GM12878 (cell line): ENCODE data around the gene EHD1. TPM values are rescaled to one million over a fixed set of nuclear protein-coding genes. Genes with fewer than 3 reads are reported as not detected.

ENCODE experiments used
- ATAC-seq: fragments of 200-7000 bp; cut with Tn5 transposase; 3 replicates; pipeline ENCODE4 v1.9.1; 2020; ENCODE audit warnings: mild to moderate bottlenecking, moderate library complexity
- BruUV-seq: library from RNA; stranded (reverse); fragments of 400-500 nt; replicated peaks from 2 replicates; lab custom pipeline; 2021; lab: Mats Ljungman, UMichigan
- CTCF ChIA-PET: fragments of 300-600 bp; sonication (Branson Sonifier 250); formaldehyde crosslinking; extraction: SDS; loops from one replicate; lab custom pipeline; 2021; ENCODE audit warnings: inconsistent platforms; lab: Yijun Ruan, JAX
- POLR2A ChIA-PET: fragments of 350-600 bp; formaldehyde crosslinking; extraction: SDS; loops from one replicate; lab custom pipeline; 2021; ENCODE audit warnings: inconsistent platforms; lab: Charles Lee
- RAD21 ChIA-PET: fragments of 300-600 bp; sonication (Branson Sonifier 250); formaldehyde crosslinking; loops from one replicate; lab custom pipeline; 2023; ENCODE audit warnings: antibody characterized with exemption; ENCODE audit not compliant: unreplicated experiment; lab: Charles Lee
- SMC1A ChIA-PET: fragments of 300-600 bp; sonication (Branson Sonifier 250); formaldehyde crosslinking; loops from one replicate; lab custom pipeline; 2023; ENCODE audit not compliant: unreplicated experiment, uncharacterized antibody; lab: Charles Lee
- DNase-seq: peaks from one replicate; pipeline ENCODE4 v3.0.0-alpha.2; 2011; ENCODE audit warnings: low read depth, low spot score
- FAIRE-seq: peaks from 3 replicates; lab custom pipeline; 2011; peaks lifted over from hg19 to GRCh38; lab: Jason Lieb, UNC
- H2AFZ ChIP-seq: 2 replicates; pipeline ENCODE4 v1.6.0; 2011; ENCODE audit warnings: low read depth, low read length, control low read depth; ENCODE audit not compliant: control insufficient read depth
- H3K27ac ChIP-seq: 2 replicates; pipeline ENCODE4 v1.5.1; 2011; ENCODE audit warnings: control low read depth; ENCODE audit not compliant: control insufficient read depth, insufficient read depth
- H3K27me3 ChIP-seq, 2 experiments: replicated peaks in 1 of 2; 2 replicates each; pipeline versions ENCODE4 v1.6.0 to v1.6.1; 2011; ENCODE audit warnings: low read length in 1 of 2; ENCODE audit not compliant: control insufficient read depth in 2 of 2, insufficient read depth in 2 of 2
- H3K36me3 ChIP-seq, 2 experiments: 2 replicates each; pipeline ENCODE4 v1.5.1; 2011; ENCODE audit warnings: low read length in 1 of 2; ENCODE audit not compliant: control insufficient read depth in 2 of 2, insufficient read depth in 2 of 2
- H3K4me1 ChIP-seq: 2 replicates; pipeline ENCODE4 v1.6.1; 2011; ENCODE audit warnings: mild to moderate bottlenecking, low read length, moderate library complexity, mixed read lengths; ENCODE audit not compliant: control insufficient read depth, insufficient read depth
- H3K4me2 ChIP-seq: 2 replicates; pipeline ENCODE4 v1.6.0; 2011; ENCODE audit warnings: control low read depth; ENCODE audit not compliant: control insufficient read depth, insufficient read depth
- H3K4me3 ChIP-seq: fragments of 200-600 bp; sonication (generic); 2 replicates; pipeline ENCODE4 v1.5.1; 2016
- H3K79me2 ChIP-seq: 2 replicates; pipeline ENCODE4 v1.6.0; 2011; ENCODE audit warnings: low read length; ENCODE audit not compliant: control insufficient read depth, insufficient read depth
- H3K9ac ChIP-seq: 2 replicates; pipeline ENCODE4 v1.8.0; 2011; ENCODE audit warnings: low read length, control low read depth, mixed read lengths; ENCODE audit not compliant: control insufficient read depth, insufficient read depth
- H3K9me3 ChIP-seq: replicated peaks from 3 replicates; pipeline ENCODE4 v1.5.1; 2011; ENCODE audit warnings: mild to moderate bottlenecking, low read length; ENCODE audit not compliant: control insufficient read depth, insufficient read depth
- H4K20me1 ChIP-seq: 2 replicates; pipeline ENCODE4 v1.6.0; 2011; ENCODE audit not compliant: control insufficient read depth, insufficient read depth
- EGR1 ChIP-seq, 2 experiments: IDR thresholded peaks; 1 replicate in 1 of 2; 2 replicates in 1 of 2; pipeline ENCODE4 v1.6.1; 2011 to 2012; ENCODE audit warnings: low read depth in 2 of 2, low read length in 2 of 2, borderline replicate concordance in 1 of 2, mild to moderate bottlenecking in 1 of 2, moderate library complexity in 1 of 2
- KLF5 ChIP-seq: fragments of 450-650 bp; IDR thresholded peaks from 2 replicates; pipeline ENCODE4 v1.6.1; 2014; ENCODE audit warnings: mild to moderate bottlenecking; ENCODE audit not compliant: partially characterized antibody
- NFIC ChIP-seq: IDR thresholded peaks from 2 replicates; pipeline ENCODE4 v1.6.1; 2012; ENCODE audit warnings: low read depth, mild to moderate bottlenecking, inconsistent platforms, low read length, moderate library complexity
- PBX3 ChIP-seq: IDR thresholded peaks from 2 replicates; pipeline ENCODE4 v1.6.1; 2011; ENCODE audit warnings: mild to moderate bottlenecking, low read depth, low read length, moderate library complexity; ENCODE audit not compliant: insufficient replicate concordance
- SKIL ChIP-seq: fragments of 450-650 bp; IDR thresholded peaks from 2 replicates; pipeline ENCODE4 v1.6.1; 2017; ENCODE audit warnings: mild to moderate bottlenecking, low read depth, inconsistent platforms; ENCODE audit not compliant: poor library complexity, severe bottlenecking
- SREBF2 ChIP-seq: IDR thresholded peaks from 2 replicates; pipeline ENCODE4 v1.6.1; 2012; ENCODE audit warnings: mild to moderate bottlenecking, low read length
- YY1 ChIP-seq: IDR thresholded peaks from 2 replicates; pipeline ENCODE4 v1.6.1; 2011; ENCODE audit warnings: low read depth, mild to moderate bottlenecking, low read length
- WGBS: methylation state at CpG from one replicate; pipeline ENCODE4 v1.1.6; 2016; ENCODE audit warnings: low lambda C conversion rate; ENCODE audit not compliant: insufficient replicate concordance, insufficient coverage; ENCODE audit errors: missing lambda C conversion rate; 5-methylcytosine and 5-hydroxymethylcytosine counted together
- in situ Hi-C: fragments of 300-500 bp; cut with MboI; formaldehyde crosslinking; loops from 9 replicates; pipeline ENCODE4 v1.14.3; 2018; ENCODE audit warnings: mixed read lengths
- intact Hi-C: fragments of 100-400 bp; cut with micrococcal nuclease; formaldehyde crosslinking; loops from one replicate; pipeline ENCODE4 v1.14.2; 2022; ENCODE audit not compliant: unreplicated experiment
- polyA plus RNA-seq, 11 experiments: library from polyadenylated mRNA; depleted of rRNA in 4 of 11; unstranded in 6 of 11; stranded (reverse) in 5 of 11; fragments of >200 nt; fragmentation: Nextera tagmentation in 4 of 11; fragmentation: Illumina TruSeq in 1 of 11; extraction: Ambion mirVana in 4 of 11; extraction: Trizol in 1 of 11; gene quantifications; 1 replicate in 1 of 11; 2 replicates in 10 of 11; pipeline versions ENCODE4 v1.2.1 to v1.2.3, GENCODE V29; 2011 to 2016; ENCODE audit warnings: inconsistent platforms in 2 of 11, missing spikeins in 2 of 11, low read depth in 1 of 11
- total RNA-seq, 4 experiments: library from RNA; depleted of rRNA in 3 of 4; stranded (reverse); fragments of >200 nt in 3 of 4; fragmentation: Illumina TruSeq in 1 of 4; extraction: Trizol in 1 of 4; gene quantifications; 2 replicates each; pipeline versions ENCODE4 v1.2.1 to v1.2.3, GENCODE V29; 2013 to 2021
- TF ChIP-seq, protein P1 (sequence below): IDR thresholded peaks from 2 replicates; pipeline ENCODE4 v1.6.1; 2012; ENCODE audit warnings: mild to moderate bottlenecking, low read depth, low read length
- TF ChIP-seq, protein P2 (sequence below): fragments of 450-650 bp; IDR thresholded peaks from 2 replicates; pipeline ENCODE4 v1.6.1; 2016; ENCODE audit warnings: mild to moderate bottlenecking

EHD1 gene
- total and polyA plus RNA-seq, 10 of the 15 experiments (the other 5 are each of a cell fraction or from before 2014, with no cell fraction given): 1.0 to 165 (median 66.5) TPM

- TF ChIP-seq, protein P1, sequence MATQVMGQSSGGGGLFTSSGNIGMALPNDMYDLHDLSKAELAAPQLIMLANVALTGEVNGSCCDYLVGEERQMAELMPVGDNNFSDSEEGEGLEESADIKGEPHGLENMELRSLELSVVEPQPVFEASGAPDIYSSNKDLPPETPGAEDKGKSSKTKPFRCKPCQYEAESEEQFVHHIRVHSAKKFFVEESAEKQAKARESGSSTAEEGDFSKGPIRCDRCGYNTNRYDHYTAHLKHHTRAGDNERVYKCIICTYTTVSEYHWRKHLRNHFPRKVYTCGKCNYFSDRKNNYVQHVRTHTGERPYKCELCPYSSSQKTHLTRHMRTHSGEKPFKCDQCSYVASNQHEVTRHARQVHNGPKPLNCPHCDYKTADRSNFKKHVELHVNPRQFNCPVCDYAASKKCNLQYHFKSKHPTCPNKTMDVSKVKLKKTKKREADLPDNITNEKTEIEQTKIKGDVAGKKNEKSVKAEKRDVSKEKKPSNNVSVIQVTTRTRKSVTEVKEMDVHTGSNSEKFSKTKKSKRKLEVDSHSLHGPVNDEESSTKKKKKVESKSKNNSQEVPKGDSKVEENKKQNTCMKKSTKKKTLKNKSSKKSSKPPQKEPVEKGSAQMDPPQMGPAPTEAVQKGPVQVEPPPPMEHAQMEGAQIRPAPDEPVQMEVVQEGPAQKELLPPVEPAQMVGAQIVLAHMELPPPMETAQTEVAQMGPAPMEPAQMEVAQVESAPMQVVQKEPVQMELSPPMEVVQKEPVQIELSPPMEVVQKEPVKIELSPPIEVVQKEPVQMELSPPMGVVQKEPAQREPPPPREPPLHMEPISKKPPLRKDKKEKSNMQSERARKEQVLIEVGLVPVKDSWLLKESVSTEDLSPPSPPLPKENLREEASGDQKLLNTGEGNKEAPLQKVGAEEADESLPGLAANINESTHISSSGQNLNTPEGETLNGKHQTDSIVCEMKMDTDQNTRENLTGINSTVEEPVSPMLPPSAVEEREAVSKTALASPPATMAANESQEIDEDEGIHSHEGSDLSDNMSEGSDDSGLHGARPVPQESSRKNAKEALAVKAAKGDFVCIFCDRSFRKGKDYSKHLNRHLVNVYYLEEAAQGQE: no peak
Observed at GRCh38 chr11:64810271-64810890, 68.0 kb downstream of the EHD1 start, which contains the start of gene MEN1 (continued).

DNA sequence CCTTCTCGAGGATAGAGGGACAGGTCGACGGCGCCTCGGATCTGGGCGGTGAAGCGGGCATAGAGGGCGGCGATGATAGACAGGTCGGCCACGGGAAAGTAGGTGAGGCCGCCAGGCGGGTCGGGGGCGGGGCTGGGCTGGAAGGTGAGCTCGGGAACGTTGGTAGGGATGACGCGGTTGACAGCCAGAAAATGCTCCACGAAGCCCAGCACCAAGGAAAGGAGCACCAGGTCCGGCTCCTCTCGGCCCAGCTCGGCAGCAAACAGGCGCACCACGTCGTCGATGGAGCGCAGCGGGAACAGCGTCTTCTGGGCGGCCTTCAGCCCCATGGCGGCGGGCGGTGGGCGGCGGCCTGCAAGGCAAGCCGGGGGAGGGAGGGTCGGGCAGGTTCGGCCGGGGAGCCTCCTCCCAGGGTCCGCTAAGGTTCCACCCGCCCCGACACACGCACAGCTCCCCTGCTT, 68.6 kb downstream of the EHD1 start:
- Histone ChIP-seq H3K4me3 (peak overlapping the region; percentile 94), H4K20me1 (no peaks in the 10 kb centered on the region), H3K9me3 (no peaks in the 10 kb centered on the region), H3K4me2 (peak overlapping the region; percentile 84), H3K36me3 (no peaks in the 10 kb centered on the region; a peak in 2 of 4 replicates), H3K4me1 (peaks cover 18% of the 10 kb centered on the region), H3K27me3 (no peaks in the 10 kb centered on the region), H2AFZ (peak overlapping the region; percentile 80), H3K27ac (peak overlapping the region; percentile 50; the same call in 1 of the 2 replicates), H3K9ac (peak overlapping the region; percentile 70; the same call in 1 of the 2 replicates), H3K79me2 (peaks cover 2% of the 10 kb centered on the region)
- FAIRE-seq: no peak
- intact Hi-C loops (no loop called here), in situ Hi-C loops (no loop called here)
- BruUV-seq: no TSS peak
- POLR2A ChIA-PET: interaction anchor here (0.6 to 1.5 kb wide), 5 partner anchors 28 to 411 kb away, joined by 3 to 4 read pairs (median 3); partner anchors contain the start of gene PPP2R5B
- CTCF ChIA-PET: interaction anchor here (0.6 to 1.6 kb wide), 2 partner anchors 38 to 186 kb away, joined by 3 to 6 read pairs; no protein-coding TSS in a partner anchor
- no peak for TF ChIP-seq NFIC
- TF ChIP-seq SKIL: no peak
- TF ChIP-seq YY1: no peak
- no peak for TF ChIP-seq SREBF2
- peak; percentile 37 for TF ChIP-seq PBX3
- TF ChIP-seq, protein P2, sequence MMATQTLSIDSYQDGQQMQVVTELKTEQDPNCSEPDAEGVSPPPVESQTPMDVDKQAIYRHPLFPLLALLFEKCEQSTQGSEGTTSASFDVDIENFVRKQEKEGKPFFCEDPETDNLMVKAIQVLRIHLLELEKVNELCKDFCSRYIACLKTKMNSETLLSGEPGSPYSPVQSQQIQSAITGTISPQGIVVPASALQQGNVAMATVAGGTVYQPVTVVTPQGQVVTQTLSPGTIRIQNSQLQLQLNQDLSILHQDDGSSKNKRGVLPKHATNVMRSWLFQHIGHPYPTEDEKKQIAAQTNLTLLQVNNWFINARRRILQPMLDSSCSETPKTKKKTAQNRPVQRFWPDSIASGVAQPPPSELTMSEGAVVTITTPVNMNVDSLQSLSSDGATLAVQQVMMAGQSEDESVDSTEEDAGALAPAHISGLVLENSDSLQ: peak; percentile 88
- 0 out of 3 replicates have a peak, but pooled peaks of 1 of the 2 experiments have one; percentile 2 for TF ChIP-seq EGR1 (IDR thresholded peaks at IDR 0.05; ENCODE audit: borderline replicate concordance in 1 of 2, low read depth in 2 of 2, low read length in 2 of 2)
- no peak for TF ChIP-seq KLF5
- 3% methylated on average over 37 of the region's 44 CpGs for WGBS
- ATAC-seq: peak; percentile 23
- DNase-seq: no peak
- RAD21 ChIA-PET: interaction anchor here (0.6 to 1.7 kb wide), 4 partner anchors 34 to 242 kb away, joined by 3 to 5 read pairs (median 4); partner anchors contain the start of genes CDC42BPG and RASGRP2
- SMC1A ChIA-PET: no interaction called here
